ENCODE results near the gene PHF21B.

The PHF21B gene

DNA sequence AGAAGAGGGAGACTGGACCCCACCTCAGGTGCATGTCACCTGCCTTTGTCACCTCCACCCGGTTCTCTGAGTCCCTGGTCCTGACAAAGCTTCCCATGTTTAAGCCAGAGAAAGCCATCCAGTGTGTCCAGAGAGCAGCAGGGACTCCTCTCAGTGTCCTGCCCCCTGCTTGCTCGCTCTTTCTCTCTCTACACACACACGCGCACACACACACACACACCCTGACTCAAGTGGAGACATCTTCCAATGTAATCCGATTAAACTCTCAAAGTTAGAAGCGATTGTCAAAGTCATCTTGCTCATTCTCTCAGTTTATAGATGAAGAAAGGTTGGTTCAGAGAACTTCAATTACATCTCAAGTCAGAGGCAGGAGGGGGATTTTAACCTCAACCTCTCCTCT, 19.7 kb upstream of the PHF21B start:
- CTCF ChIA-PET = no interaction called here
- Histone ChIP-seq H3K4me3 (ENCODE audit: low read depth, low read length) (no peak overlapping the region), H3K9me3 (ENCODE audit: control insufficient read depth, insufficient read depth, low read depth, low read length) (no peaks in the 10 kb centered on the region), H3K4me1 (ENCODE audit: control insufficient read depth, insufficient read depth, low read length) (no peaks in the 10 kb centered on the region), H3K27ac (ENCODE audit: extremely low read depth, low read depth, low read length) (no peak overlapping the region), H3K36me3 (ENCODE audit: control insufficient read depth in 2 of 2, insufficient read depth in 1 of 2, low read length in 2 of 2) (no peaks in the 10 kb centered on the region)
- TF ChIP-seq ZSCAN4 (tag by site-specific recombination; IDR thresholded peaks at IDR 0.05) (peak; percentile 65), ZNF664 (tag by site-specific recombination; IDR thresholded peaks at IDR 0.05) (no peak)
- POLR2A ChIA-PET = no interaction called here

GRCh38 chr22:45026511-45026910, 16.7 kb upstream of the PHF21B start:
- H3K4me3 ChIP-seq (ENCODE audit: low read depth, low read length) = no peak overlapping the region
- H3K4me1 ChIP-seq (ENCODE audit: control insufficient read depth, insufficient read depth, low read length) = no peaks in the 10 kb centered on the region
- H3K36me3 ChIP-seq (ENCODE audit: control insufficient read depth in 2 of 2, insufficient read depth in 1 of 2, low read length in 2 of 2) = no peaks in the 10 kb centered on the region
- TF ChIP-seq ZNF133 (tag by site-specific recombination; IDR thresholded peaks at IDR 0.05) = no peak
- TF ChIP-seq MEIS1 (CRISPR knock-in tag; IDR thresholded peaks at IDR 0.05; ENCODE audit: borderline replicate concordance) = no peak
- TF ChIP-seq ZNF704 (tag by site-specific recombination; IDR thresholded peaks at IDR 0.05) = no peak
- no peak for TF ChIP-seq ZNF501 (tag by site-specific recombination; IDR thresholded peaks at IDR 0.05)
- no peak for TF ChIP-seq INSM2 (tag by site-specific recombination; IDR thresholded peaks at IDR 0.05)
- no peak for TF ChIP-seq ZNF654 (tag by site-specific recombination; IDR thresholded peaks at IDR 0.05; ENCODE audit: low read depth)
- no peak for TF ChIP-seq ZNF560 (tag by site-specific recombination; IDR thresholded peaks at IDR 0.05; ENCODE audit: borderline replicate concordance)
- POLR2A ChIA-PET = no interaction called here
- no peaks in the 10 kb centered on the region for H3K9me3 ChIP-seq (ENCODE audit: control insufficient read depth, insufficient read depth, low read depth, low read length)
- CTCF ChIA-PET = no interaction called here
- H3K27ac ChIP-seq (ENCODE audit: extremely low read depth, low read depth, low read length) = no peak overlapping the region

GRCh38 chr22:45023431-45023830, 13.6 kb upstream of the PHF21B start:
- no peaks in the 10 kb centered on the region for H3K36me3 ChIP-seq (ENCODE audit: control insufficient read depth in 2 of 2, insufficient read depth in 1 of 2, low read length in 2 of 2)
- H3K4me3 ChIP-seq (ENCODE audit: low read depth, low read length) = no peak overlapping the region
- H3K27ac ChIP-seq (ENCODE audit: extremely low read depth, low read depth, low read length) = no peak overlapping the region
- H3K9me3 ChIP-seq (ENCODE audit: control insufficient read depth, insufficient read depth, low read depth, low read length) = no peaks in the 10 kb centered on the region
- CTCF ChIA-PET = no interaction called here
- no peaks in the 10 kb centered on the region for H3K4me1 ChIP-seq (ENCODE audit: control insufficient read depth, insufficient read depth, low read length)
- POLR2A ChIA-PET = no interaction called here
- no peak for TF ChIP-seq ZNF596 (tag by site-specific recombination; IDR thresholded peaks at IDR 0.05)

- Histone ChIP-seq H3K4me1 (ENCODE audit: control insufficient read depth, insufficient read depth, low read length) (no peaks in the 10 kb centered on the region), H3K27ac (ENCODE audit: extremely low read depth, low read depth, low read length) (no peak overlapping the region), H3K36me3 (ENCODE audit: control insufficient read depth in 2 of 2, insufficient read depth in 1 of 2, low read length in 2 of 2) (no peaks in the 10 kb centered on the region), H3K4me3 (ENCODE audit: low read depth, low read length) (no peak overlapping the region), H3K9me3 (ENCODE audit: control insufficient read depth, insufficient read depth, low read depth, low read length) (no peaks in the 10 kb centered on the region)
- ChIA-PET CTCF (no interaction called here), POLR2A (no interaction called here)
- TF ChIP-seq, protein P1, sequence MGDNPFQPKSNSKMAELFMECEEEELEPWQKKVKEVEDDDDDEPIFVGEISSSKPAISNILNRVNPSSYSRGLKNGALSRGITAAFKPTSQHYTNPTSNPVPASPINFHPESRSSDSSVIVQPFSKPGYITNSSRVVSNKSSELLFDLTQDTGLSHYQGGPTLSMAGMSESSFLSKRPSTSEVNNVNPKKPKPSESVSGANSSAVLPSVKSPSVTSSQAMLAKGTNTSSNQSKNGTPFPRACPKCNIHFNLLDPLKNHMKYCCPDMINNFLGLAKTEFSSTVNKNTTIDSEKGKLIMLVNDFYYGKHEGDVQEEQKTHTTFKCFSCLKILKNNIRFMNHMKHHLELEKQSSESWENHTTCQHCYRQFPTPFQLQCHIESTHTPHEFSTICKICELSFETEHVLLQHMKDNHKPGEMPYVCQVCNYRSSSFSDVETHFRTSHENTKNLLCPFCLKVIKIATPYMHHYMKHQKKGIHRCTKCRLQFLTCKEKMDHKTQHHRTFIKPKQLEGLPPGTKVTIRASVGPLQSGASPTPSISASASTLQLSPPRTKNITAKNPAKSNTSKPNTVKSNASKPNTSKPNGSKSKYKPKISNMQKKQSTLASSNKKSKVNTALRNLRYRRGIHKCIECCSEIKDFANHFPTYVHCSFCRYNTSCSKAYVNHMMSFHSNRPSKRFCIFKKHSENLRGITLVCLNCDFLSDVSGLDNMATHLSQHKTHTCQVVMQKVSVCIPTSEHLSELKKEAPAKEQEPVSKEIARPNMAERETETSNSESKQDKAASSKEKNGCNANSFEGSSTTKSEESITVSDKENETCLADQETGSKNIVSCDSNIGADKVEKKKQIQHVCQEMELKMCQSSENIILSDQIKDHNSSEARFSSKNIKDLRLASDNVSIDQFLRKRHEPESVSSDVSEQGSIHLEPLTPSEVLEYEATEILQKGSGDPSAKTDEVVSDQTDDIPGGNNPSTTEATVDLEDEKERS (tag by site-specific recombination; IDR thresholded peaks at IDR 0.05) = no peak
- TF ChIP-seq, protein P2, sequence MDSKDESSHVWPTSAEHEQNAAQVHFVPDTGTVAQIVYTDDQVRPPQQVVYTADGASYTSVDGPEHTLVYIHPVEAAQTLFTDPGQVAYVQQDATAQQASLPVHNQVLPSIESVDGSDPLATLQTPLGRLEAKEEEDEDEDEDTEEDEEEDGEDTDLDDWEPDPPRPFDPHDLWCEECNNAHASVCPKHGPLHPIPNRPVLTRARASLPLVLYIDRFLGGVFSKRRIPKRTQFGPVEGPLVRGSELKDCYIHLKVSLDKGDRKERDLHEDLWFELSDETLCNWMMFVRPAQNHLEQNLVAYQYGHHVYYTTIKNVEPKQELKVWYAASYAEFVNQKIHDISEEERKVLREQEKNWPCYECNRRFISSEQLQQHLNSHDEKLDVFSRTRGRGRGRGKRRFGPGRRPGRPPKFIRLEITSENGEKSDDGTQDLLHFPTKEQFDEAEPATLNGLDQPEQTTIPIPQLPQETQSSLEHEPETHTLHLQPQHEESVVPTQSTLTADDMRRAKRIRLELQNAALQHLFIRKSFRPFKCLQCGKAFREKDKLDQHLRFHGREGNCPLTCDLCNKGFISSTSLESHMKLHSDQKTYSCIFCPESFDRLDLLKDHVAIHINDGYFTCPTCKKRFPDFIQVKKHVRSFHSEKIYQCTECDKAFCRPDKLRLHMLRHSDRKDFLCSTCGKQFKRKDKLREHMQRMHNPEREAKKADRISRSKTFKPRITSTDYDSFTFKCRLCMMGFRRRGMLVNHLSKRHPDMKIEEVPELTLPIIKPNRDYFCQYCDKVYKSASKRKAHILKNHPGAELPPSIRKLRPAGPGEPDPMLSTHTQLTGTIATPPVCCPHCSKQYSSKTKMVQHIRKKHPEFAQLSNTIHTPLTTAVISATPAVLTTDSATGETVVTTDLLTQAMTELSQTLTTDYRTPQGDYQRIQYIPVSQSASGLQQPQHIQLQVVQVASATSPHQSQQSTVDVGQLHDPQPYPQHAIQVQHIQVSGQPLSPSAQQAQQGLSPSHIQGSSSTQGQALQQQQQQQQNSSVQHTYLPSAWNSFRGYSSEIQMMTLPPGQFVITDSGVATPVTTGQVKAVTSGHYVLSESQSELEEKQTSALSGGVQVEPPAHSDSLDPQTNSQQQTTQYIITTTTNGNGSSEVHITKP (tag by site-specific recombination; IDR thresholded peaks at IDR 0.05) = peak; percentile 61
- no peak for TF ChIP-seq ZNF157 (tag by site-specific recombination; IDR thresholded peaks at IDR 0.05)
Measured at GRCh38 chr22:45019861-45020655, 10.3 kb upstream of the PHF21B start.

All from HEK293 (cell line).